ENCODE results near the gene PTPRG.

GRCh38 chr3:61600195-61600594 is 38.8 kb downstream of the PTPRG start:
- TF ChIP-seq, protein P1, sequence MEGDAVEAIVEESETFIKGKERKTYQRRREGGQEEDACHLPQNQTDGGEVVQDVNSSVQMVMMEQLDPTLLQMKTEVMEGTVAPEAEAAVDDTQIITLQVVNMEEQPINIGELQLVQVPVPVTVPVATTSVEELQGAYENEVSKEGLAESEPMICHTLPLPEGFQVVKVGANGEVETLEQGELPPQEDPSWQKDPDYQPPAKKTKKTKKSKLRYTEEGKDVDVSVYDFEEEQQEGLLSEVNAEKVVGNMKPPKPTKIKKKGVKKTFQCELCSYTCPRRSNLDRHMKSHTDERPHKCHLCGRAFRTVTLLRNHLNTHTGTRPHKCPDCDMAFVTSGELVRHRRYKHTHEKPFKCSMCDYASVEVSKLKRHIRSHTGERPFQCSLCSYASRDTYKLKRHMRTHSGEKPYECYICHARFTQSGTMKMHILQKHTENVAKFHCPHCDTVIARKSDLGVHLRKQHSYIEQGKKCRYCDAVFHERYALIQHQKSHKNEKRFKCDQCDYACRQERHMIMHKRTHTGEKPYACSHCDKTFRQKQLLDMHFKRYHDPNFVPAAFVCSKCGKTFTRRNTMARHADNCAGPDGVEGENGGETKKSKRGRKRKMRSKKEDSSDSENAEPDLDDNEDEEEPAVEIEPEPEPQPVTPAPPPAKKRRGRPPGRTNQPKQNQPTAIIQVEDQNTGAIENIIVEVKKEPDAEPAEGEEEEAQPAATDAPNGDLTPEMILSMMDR (conservative IDR thresholded peaks at IDR 0.05 in 1 of 2, IDR thresholded peaks at IDR 0.05 in 1 of 2; ENCODE audit: low read depth in 1 of 2, low read length in 2 of 2): no peak
- no peak for TF ChIP-seq EZH2 (IDR thresholded peaks at IDR 0.05; ENCODE audit: low read length, missing control alignments)
